Measurements from ENCODE around the gene SPRED1. TPM values are rescaled to one million over a fixed set of nuclear protein-coding genes. Genes with fewer than 3 reads are reported as not detected.

The SPRED1 gene
- total RNA-seq, 4 donors from 2014 or later, result 3.7 to 7.2 (median 5.3) TPM

DNA sequence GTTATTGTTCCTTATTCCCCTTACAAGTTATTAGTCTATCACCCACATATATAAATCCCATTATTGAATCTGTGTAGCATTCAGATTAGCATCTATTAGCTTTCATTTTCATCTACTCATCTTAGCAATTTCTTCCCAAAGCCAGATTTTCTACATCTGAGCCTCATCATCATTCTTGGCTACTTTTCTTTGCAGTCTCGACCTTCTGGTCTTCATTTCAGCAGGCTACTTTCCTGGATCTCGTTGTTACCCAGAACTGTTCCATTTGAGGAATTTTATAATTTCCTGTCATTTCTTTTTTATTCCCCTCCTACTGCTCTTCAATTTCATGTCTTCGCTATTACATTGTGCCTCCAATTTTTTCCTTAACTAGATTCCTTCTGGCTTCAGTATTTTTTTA lies 51.8 kb downstream of the SPRED1 start:
- TF ChIP-seq POLR2A (IDR thresholded peaks at IDR 0.05), result no peak
- no peak for TF ChIP-seq CTCF (IDR thresholded peaks at IDR 0.05 in 4 of 5, conservative IDR thresholded peaks at IDR 0.05 in 1 of 5)
- peaks cover 0 to 7% of the 10 kb centered on the region in 2 donors for H3K36me3 ChIP-seq
- in situ Hi-C loops (cut with MboI; ENCODE audit: low sequenced_read_pairs in 4 of 4), result no loop called here
- DNase-seq (no peak), ATAC-seq (no peak)
- H3K27ac ChIP-seq, result no peak overlapping the region
- H3K27me3 ChIP-seq, result no peaks in the 10 kb centered on the region
- intact Hi-C loops (cut with DNase I; ENCODE audit: low total_unique reads), result no loop called here
- no peaks in the 10 kb centered on the region for H3K9me3 ChIP-seq
- no peak overlapping the region for H3K4me3 ChIP-seq
- no peaks in the 10 kb centered on the region for H3K4me1 ChIP-seq

- Histone ChIP-seq H3K9me3 (no peaks in the 10 kb centered on the region), H3K27me3 (no peaks in the 10 kb centered on the region), H3K36me3 (no peaks in the 10 kb centered on the region), H3K27ac (no peak overlapping the region), H3K4me1 (no peaks in the 10 kb centered on the region), H3K4me3 (no peak overlapping the region)
- no peak for DNase-seq
- intact Hi-C loops (cut with DNase I; ENCODE audit: low total_unique reads), result no loop called here
- in situ Hi-C loops (cut with MboI; ENCODE audit: low sequenced_read_pairs in 4 of 4), result no loop called here
- no peak for ATAC-seq
- TF ChIP-seq CTCF (IDR thresholded peaks at IDR 0.05 in 4 of 5, conservative IDR thresholded peaks at IDR 0.05 in 1 of 5), result no peak
- no peak for TF ChIP-seq POLR2A (IDR thresholded peaks at IDR 0.05)
These were observed 54.6 kb downstream of the SPRED1 start for GRCh38 chr15:38307251-38307650.

GRCh38 chr15:38307861-38308641 lies 55.4 kb downstream of the SPRED1 start:
- intact Hi-C loops (cut with DNase I; ENCODE audit: low total_unique reads), result no loop called here
- ATAC-seq (no peak), DNase-seq (no peak)
- no peak for TF ChIP-seq POLR2A (IDR thresholded peaks at IDR 0.05)
- TF ChIP-seq CTCF (IDR thresholded peaks at IDR 0.05 in 4 of 5, conservative IDR thresholded peaks at IDR 0.05 in 1 of 5), result no peak
- in situ Hi-C loops (cut with MboI; ENCODE audit: low sequenced_read_pairs in 4 of 4), result no loop called here
- Histone ChIP-seq H3K9me3 (no peaks in the 10 kb centered on the region), H3K4me3 (no peak overlapping the region), H3K27ac (no peak overlapping the region), H3K4me1 (no peaks in the 10 kb centered on the region), H3K36me3 (no peaks in the 10 kb centered on the region), H3K27me3 (no peaks in the 10 kb centered on the region)

- intact Hi-C loops (cut with DNase I; ENCODE audit: low total_unique reads) (no loop called here), in situ Hi-C loops (cut with MboI; ENCODE audit: low sequenced_read_pairs in 4 of 4) (no loop called here)
- no peaks in the 10 kb centered on the region for H3K4me1 ChIP-seq
- H3K36me3 ChIP-seq, result no peaks in the 10 kb centered on the region
- DNase-seq (no peak), ATAC-seq (no peak)
- no peak overlapping the region for H3K27ac ChIP-seq
- no peaks in the 10 kb centered on the region for H3K27me3 ChIP-seq
- TF ChIP-seq CTCF (IDR thresholded peaks at IDR 0.05 in 4 of 5, conservative IDR thresholded peaks at IDR 0.05 in 1 of 5) (no peak), POLR2A (IDR thresholded peaks at IDR 0.05) (no peak)
- H3K9me3 ChIP-seq, result no peaks in the 10 kb centered on the region
- H3K4me3 ChIP-seq, result no peak overlapping the region
These were observed 56.2 kb downstream of the SPRED1 start for GRCh38 chr15:38308797-38309196.

DNA sequence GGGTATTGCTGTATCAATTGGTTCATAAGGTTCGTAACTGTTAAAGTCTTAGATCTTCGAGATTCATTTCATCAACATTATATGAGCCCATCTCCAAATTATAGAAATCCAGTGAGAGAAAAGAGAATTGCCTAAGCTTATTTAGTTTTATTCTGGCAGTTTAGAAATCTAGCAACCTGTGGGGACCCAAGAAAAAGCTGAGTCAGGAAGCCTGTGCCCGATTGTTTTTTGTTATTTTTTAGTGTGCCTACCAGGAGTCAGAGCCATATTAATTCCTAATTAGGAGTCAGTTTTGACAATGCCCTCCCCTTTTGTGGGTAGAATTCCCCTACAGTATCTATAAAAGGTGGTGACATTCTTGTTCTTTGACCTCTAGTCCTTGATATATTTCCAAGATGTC lies 59.6 kb downstream of the SPRED1 start:
- Histone ChIP-seq H3K4me3 (no peak overlapping the region), H3K27ac (no peak overlapping the region), H3K9me3 (no peaks in the 10 kb centered on the region), H3K4me1 (no peaks in the 10 kb centered on the region), H3K27me3 (no peaks in the 10 kb centered on the region), H3K36me3 (no peaks in the 10 kb centered on the region)
- no peak for ATAC-seq
- intact Hi-C loops (cut with DNase I; ENCODE audit: low total_unique reads), result no loop called here
- no peak for DNase-seq
- in situ Hi-C loops (cut with MboI; ENCODE audit: low sequenced_read_pairs in 4 of 4), result no loop called here
- no peak for TF ChIP-seq CTCF (IDR thresholded peaks at IDR 0.05 in 4 of 5, conservative IDR thresholded peaks at IDR 0.05 in 1 of 5)
- no peak for TF ChIP-seq POLR2A (IDR thresholded peaks at IDR 0.05)

All from gastrocnemius medialis (tissue), 4 donors.